ENCODE results near the gene ZBTB16. TPM values are rescaled to one million over a fixed set of nuclear protein-coding genes. Genes with fewer than 3 reads are reported as not detected.

Gene ZBTB16
- total and polyA plus RNA-seq, 2 of the 13 experiments (the other 11 are each of a cell fraction or from before 2014, with no cell fraction given), result not detected

- no peaks in the 10 kb centered on the region for H3K4me1 ChIP-seq (ENCODE audit: insufficient read depth, low read length)
- no peak overlapping the region; the same call in 1 of the 2 replicates for H3K4me2 ChIP-seq (ENCODE audit: low read depth, low read length)
- no peak overlapping the region for H3K27ac ChIP-seq (ENCODE audit: extremely low read length, insufficient read depth, low read length)
- intact Hi-C loops (cut with micrococcal nuclease; ENCODE audit: unreplicated experiment), result loop anchor here (1.0 kb wide), 1 partner anchor 482 kb away; no protein-coding TSS in a partner anchor
- POLR2A ChIA-PET, result no interaction called here
- CTCF ChIA-PET (ENCODE audit: low intra/inter-chr PET ratio, low total read pairs), result interaction anchor here (2.3 kb wide), 1 partner anchor 482 kb away, joined by 11 read pairs; no protein-coding TSS in a partner anchor
- 16% methylated on average over 6 of the region's 6 CpGs for WGBS (ENCODE audit: low lambda C conversion rate)
- H3K36me3 ChIP-seq (replicated peaks in 1 of 2; ENCODE audit: control insufficient read depth in 1 of 2, insufficient read depth in 2 of 2, low read length in 2 of 2), result no peaks in the 10 kb centered on the region
- DNase-seq (ENCODE audit: low spot score) (peak; percentile 46), ATAC-seq (peak; percentile 91), FAIRE-seq (peak; percentile 60)
- H3K9me3 ChIP-seq (ENCODE audit: low read length), result no peaks in the 10 kb centered on the region
- H3K27me3 ChIP-seq (ENCODE audit: control insufficient read depth in 1 of 2, insufficient read depth in 2 of 2, low read length in 2 of 2), result peaks cover 4 to 8% of the 10 kb centered on the region in 2 experiments; a peak in 3 of 5 replicates
- no peak overlapping the region for H2AFZ ChIP-seq (ENCODE audit: low read length)
- no peaks in the 10 kb centered on the region for H4K20me1 ChIP-seq (ENCODE audit: insufficient read depth, low read length)
- no peak overlapping the region for H3K4me3 ChIP-seq (replicated peaks in 1 of 3; ENCODE audit: insufficient read depth in 1 of 3, low read depth in 2 of 3, low read length in 3 of 3)
- in situ Hi-C loops (cut with HindIII; ENCODE audit: extremely low pct_ligation_motif_present, low pct_unique_long_range_greater_than_20kb), result loop anchor here (10.0 kb wide), 1 partner anchor 484 kb away; no protein-coding TSS in a partner anchor
- no peak overlapping the region for H3K9ac ChIP-seq (ENCODE audit: insufficient read depth, low read depth, low read length)
- no TSS peak for BruUV-seq (replicated peaks)
- H3K79me2 ChIP-seq (ENCODE audit: insufficient read depth, low read length), result no peaks in the 10 kb centered on the region
- TF ChIP-seq FOXO1 (CRISPR knock-in tag; IDR thresholded peaks at IDR 0.05), result no peak
- no peak for TF ChIP-seq CAMTA2 (CRISPR knock-in tag; IDR thresholded peaks at IDR 0.05; ENCODE audit: borderline replicate concordance)
- no peak for TF ChIP-seq ZNF503 (CRISPR knock-in tag; IDR thresholded peaks at IDR 0.05)
- no peak for TF ChIP-seq NR3C1 (CRISPR knock-in tag; IDR thresholded peaks at IDR 0.05)
- TF ChIP-seq HMG20A (CRISPR knock-in tag; IDR thresholded peaks at IDR 0.05; ENCODE audit: borderline replicate concordance), result no peak
- TF ChIP-seq ZNF124 (CRISPR knock-in tag; IDR thresholded peaks at IDR 0.05), result no peak
- 0 out of 2 replicates have a peak, but pooled peaks have one; percentile 28 for TF ChIP-seq PATZ1 (CRISPR knock-in tag; IDR thresholded peaks at IDR 0.05)
- TF ChIP-seq CTCF (CRISPR knock-in tag; IDR thresholded peaks at IDR 0.05), result peak; percentile 88
- TF ChIP-seq ZNF280B (CRISPR knock-in tag; IDR thresholded peaks at IDR 0.05; ENCODE audit: borderline replicate concordance), result 0 out of 2 replicates have a peak, but pooled peaks have one; percentile 24
- peak; percentile 48 for TF ChIP-seq SMC3 (IDR thresholded peaks at IDR 0.05; ENCODE audit: low read length)
- peak; percentile 34; the same call in 1 of the 2 replicates for TF ChIP-seq HNF1B (CRISPR knock-in tag; IDR thresholded peaks at IDR 0.05)
- no peak for TF ChIP-seq PREB (CRISPR knock-in tag; IDR thresholded peaks at IDR 0.05)
- TF ChIP-seq GATA4 (IDR thresholded peaks at IDR 0.05; ENCODE audit: borderline replicate concordance, low read depth), result no peak
- TF ChIP-seq ZNF883 (CRISPR knock-in tag; IDR thresholded peaks at IDR 0.05; ENCODE audit: not compliant biosample characterization), result peak; percentile 18
Measured at GRCh38 chr11:114280696-114281095, 221.2 kb downstream of the ZBTB16 start.

Data from HepG2 (cell line).